Measurements from ENCODE around the gene AHNAK. TPM values are rescaled to one million over a fixed set of nuclear protein-coding genes. Genes with fewer than 3 reads are reported as not detected.

Gene AHNAK
- total RNA-seq, 1 donor from 2014 or later = 296 TPM

- H3K4me3 ChIP-seq (ENCODE audit: low read depth, low read length) = peak overlapping the region; percentile 47
- TF ChIP-seq, protein P1, sequence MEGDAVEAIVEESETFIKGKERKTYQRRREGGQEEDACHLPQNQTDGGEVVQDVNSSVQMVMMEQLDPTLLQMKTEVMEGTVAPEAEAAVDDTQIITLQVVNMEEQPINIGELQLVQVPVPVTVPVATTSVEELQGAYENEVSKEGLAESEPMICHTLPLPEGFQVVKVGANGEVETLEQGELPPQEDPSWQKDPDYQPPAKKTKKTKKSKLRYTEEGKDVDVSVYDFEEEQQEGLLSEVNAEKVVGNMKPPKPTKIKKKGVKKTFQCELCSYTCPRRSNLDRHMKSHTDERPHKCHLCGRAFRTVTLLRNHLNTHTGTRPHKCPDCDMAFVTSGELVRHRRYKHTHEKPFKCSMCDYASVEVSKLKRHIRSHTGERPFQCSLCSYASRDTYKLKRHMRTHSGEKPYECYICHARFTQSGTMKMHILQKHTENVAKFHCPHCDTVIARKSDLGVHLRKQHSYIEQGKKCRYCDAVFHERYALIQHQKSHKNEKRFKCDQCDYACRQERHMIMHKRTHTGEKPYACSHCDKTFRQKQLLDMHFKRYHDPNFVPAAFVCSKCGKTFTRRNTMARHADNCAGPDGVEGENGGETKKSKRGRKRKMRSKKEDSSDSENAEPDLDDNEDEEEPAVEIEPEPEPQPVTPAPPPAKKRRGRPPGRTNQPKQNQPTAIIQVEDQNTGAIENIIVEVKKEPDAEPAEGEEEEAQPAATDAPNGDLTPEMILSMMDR (conservative IDR thresholded peaks at IDR 0.05; ENCODE audit: low read depth, low read length) = peak; percentile 74
- DNase-seq (ENCODE audit: low read depth) = peak; percentile 85
Observed at GRCh38 chr11:62508336-62509058, 38.1 kb downstream of the AHNAK start.

DNA sequence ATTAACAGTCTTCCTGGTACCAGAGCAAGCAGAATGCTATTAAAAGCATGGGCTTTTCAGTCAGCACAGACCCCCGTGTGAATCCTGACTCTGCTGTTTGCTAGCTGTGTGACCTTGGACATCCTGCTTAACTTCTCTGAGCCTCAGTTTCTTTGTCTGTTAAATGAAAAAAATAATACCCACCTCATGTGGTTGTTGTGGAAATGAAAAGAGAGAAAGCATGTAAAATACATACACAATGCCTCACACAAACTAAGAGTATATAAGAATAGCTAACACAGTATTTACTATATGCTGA, 39.5 kb downstream of the AHNAK start:
- no peak overlapping the region for H3K4me3 ChIP-seq (ENCODE audit: low read depth, low read length)
- TF ChIP-seq, protein P1 (conservative IDR thresholded peaks at IDR 0.05; ENCODE audit: low read depth, low read length) = no peak
- DNase-seq (ENCODE audit: low read depth) = no peak

GRCh38 chr11:62506413-62507124, 40.0 kb downstream of the AHNAK start:
- TF ChIP-seq, protein P1 (conservative IDR thresholded peaks at IDR 0.05; ENCODE audit: low read depth, low read length) = no peak
- DNase-seq (ENCODE audit: low read depth) = no peak
- H3K4me3 ChIP-seq (ENCODE audit: low read depth, low read length) = no peak overlapping the region

- TF ChIP-seq, protein P1 (conservative IDR thresholded peaks at IDR 0.05; ENCODE audit: low read depth, low read length) = no peak
- H3K4me3 ChIP-seq (ENCODE audit: low read depth, low read length) = peak overlapping the region; percentile 28
- DNase-seq (ENCODE audit: low read depth) = no peak
Observed at GRCh38 chr11:62505440-62506091, 41.0 kb downstream of the AHNAK start.

DNA sequence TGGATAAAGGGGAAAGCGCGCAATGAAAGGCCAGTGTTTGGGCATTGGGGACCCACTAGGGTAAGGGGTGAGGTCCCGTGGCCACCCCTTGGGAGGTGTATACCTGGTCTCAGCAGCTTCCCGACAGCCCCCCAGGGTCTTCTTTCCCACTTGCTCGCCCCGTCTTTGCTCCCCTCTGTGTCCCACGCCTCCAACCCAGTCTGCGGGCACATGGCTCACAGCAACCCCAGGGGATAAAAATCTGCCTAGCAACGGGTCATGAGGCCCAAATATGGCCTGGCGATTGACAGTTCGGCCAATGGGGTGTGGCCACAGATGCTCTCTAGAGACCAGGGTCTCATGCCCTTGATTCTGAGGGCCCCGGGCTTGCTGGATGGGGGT, 41.6 kb downstream of the AHNAK start:
- no peak overlapping the region for H3K4me3 ChIP-seq (ENCODE audit: low read depth, low read length)
- DNase-seq (ENCODE audit: low read depth) = no peak
- TF ChIP-seq, protein P1 (conservative IDR thresholded peaks at IDR 0.05; ENCODE audit: low read depth, low read length) = no peak

GRCh38 chr11:62504158-62504973, 42.2 kb downstream of the AHNAK start:
- no peak overlapping the region for H3K4me3 ChIP-seq (ENCODE audit: low read depth, low read length)
- DNase-seq (ENCODE audit: low read depth) = no peak
- TF ChIP-seq, protein P1 (conservative IDR thresholded peaks at IDR 0.05; ENCODE audit: low read depth, low read length) = no peak
